HEK293 (cell line): Measurements from ENCODE around the gene HP1BP3.

Experiments used
- CTCF ChIP-seq: fragments of 450-650 bp; formaldehyde crosslinking; IDR thresholded peaks from 2 replicates; pipeline ENCODE4 v1.5.1; 2016; ENCODE audit warnings: missing biosample characterization, missing genetic modification characterization
- ZBTB17 ChIP-seq: fragments of 450-650 bp; formaldehyde crosslinking; IDR thresholded peaks from 2 replicates; pipeline ENCODE4 v1.5.1; 2016; ENCODE audit warnings: missing biosample characterization, missing genetic modification characterization
- ZBTB21 ChIP-seq: fragments of 450-650 bp; formaldehyde crosslinking; IDR thresholded peaks from 2 replicates; pipeline ENCODE4 v1.5.1; 2017; ENCODE audit warnings: missing biosample characterization, missing genetic modification characterization
- ZNF707 ChIP-seq: fragments of 450-650 bp; formaldehyde crosslinking; IDR thresholded peaks from 2 replicates; pipeline ENCODE4 v1.5.1; 2016; ENCODE audit warnings: missing biosample characterization, missing genetic modification characterization

DNA sequence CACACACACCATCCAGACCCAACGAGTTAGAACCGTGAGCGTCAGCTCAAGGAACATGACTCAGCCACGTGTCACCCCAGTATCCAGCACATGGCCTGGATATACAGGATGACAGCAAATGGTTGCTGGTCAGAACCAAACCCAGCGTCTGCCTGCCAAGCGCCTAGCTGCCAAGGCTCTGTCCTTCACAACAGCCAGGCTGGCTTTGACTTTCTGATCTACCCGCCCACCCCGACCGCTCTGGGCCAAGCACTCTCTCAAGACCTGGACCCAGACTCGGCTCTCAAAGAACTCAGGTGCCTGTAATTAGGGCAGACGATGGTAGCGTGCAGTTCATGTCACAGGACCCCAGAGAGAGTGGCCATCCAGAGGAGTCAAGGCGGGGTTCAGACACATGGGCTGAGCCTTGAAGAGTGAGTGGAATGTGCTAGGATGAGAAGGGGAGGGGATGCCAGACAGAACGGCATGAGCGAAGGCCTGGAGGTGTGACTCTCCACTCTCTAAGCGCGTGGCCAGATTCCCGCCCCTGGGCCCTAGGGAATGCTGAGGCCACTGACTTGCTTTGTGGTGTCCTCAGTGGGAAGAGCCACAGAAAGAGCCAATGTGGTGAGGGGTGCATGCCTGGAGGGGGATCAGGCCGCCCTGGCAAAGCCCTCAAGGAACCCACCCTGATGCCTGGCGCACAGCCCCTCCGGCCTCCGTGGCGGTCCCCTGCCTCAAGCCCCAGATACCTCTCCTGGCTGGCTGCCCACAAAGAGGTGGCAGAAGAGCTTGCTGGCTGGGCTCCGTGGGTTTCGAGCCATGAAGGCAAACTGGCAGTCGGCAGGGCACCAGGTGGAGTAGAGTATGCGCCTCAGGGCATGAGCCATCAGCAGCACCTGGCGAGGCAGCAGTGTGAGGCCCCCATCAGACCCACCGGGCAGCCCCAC is 61.7 kb downstream of the HP1BP3 start:
- TF ChIP-seq ZBTB17 (no peak), ZBTB21 (no peak), CTCF (tag by site-specific recombination) (no peak), ZNF707 (tag by site-specific recombination) (no peak)
